HEK293T (cell line): ENCODE data around the gene LOXL1.

Source experiments
- BHLHE40 ChIP-seq: fragments of 450-650 bp; IDR thresholded peaks from 2 replicates; pipeline ENCODE4 v1.6.1; 2016; ENCODE audit warnings: mild to moderate bottlenecking, moderate library complexity, borderline replicate concordance
- CTBP1 ChIP-seq: fragments of 450-650 bp; IDR thresholded peaks from 2 replicates; pipeline ENCODE4 v1.6.1; 2016; ENCODE audit warnings: borderline replicate concordance
- FOXK2 ChIP-seq: fragments of 450-650 bp; IDR thresholded peaks from 2 replicates; pipeline ENCODE4 v1.6.1; 2016; ENCODE audit warnings: mild to moderate bottlenecking
- FOXM1 ChIP-seq: fragments of 450-650 bp; IDR thresholded peaks from 2 replicates; pipeline ENCODE4 v1.6.1; 2017; ENCODE audit warnings: mild to moderate bottlenecking, borderline replicate concordance
- SUZ12 ChIP-seq: fragments of 450-650 bp; IDR thresholded peaks from 2 replicates; pipeline ENCODE4 v1.6.1; 2016; ENCODE audit warnings: mild to moderate bottlenecking
- TARDBP ChIP-seq: fragments of 450-650 bp; IDR thresholded peaks from 2 replicates; pipeline ENCODE4 v1.6.1; 2016

DNA sequence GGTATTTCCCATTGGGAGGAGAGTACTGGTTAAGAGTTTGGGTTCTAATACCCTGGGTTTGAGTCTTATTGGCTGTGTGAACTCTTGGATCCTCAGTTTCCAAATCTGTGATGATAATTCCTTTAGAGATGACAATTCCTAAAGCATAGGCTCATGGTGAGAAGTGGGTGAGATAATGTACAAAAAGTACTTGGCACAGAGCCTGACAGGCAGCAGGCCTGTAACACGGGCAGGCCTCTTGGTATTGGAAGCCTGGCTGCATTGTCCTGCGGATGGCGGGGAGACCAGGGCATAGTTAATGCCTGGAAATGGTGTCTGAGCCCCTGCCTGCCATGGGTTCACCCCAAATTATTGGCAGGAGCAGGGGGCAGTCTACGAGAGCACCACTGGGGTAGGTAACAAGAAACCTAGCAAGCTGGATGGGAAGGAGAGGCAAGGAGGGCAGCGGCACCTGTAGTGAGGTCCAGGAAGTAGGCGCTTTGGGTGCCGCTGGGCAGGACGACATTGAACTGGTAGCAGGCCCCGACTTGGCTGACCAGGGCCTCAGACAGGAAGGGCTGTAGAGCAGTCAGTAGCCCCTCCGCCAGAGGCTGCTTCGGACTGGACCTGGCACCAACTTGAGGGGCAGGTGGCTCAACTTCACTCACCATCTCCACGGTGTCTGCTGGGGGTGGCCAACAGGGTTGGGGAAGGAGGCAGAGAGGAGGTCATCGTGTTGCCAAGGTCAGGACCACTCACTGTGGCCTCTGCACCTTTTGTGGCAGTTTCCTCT is 58.1 kb downstream of the LOXL1 start:
- TF ChIP-seq FOXM1 (no peak), TARDBP (no peak), FOXK2 (no peak), CTBP1 (no peak), BHLHE40 (no peak), SUZ12 (no peak)
